Adipocyte (in vitro differentiated cells): ENCODE results near the gene RASGEF1B.

ENCODE experiments used
- DNase-seq: peaks from one replicate; pipeline ENCODE4 v3.0.0-alpha.2; 2015; ENCODE audit warnings: low read depth
- H3K27me3 ChIP-seq: replicated peaks from 2 replicates; pipeline ENCODE4 v1.7.0; 2013; ENCODE audit warnings: mild to moderate bottlenecking, low read length, moderate library complexity; ENCODE audit not compliant: control insufficient read depth, insufficient read depth
- H3K36me3 ChIP-seq: 2 replicates; pipeline ENCODE4 v1.7.0; 2013; ENCODE audit warnings: low read length, mild to moderate bottlenecking, moderate library complexity; ENCODE audit not compliant: control insufficient read depth, insufficient read depth, severe bottlenecking
- H3K4me1 ChIP-seq: 2 replicates; pipeline ENCODE4 v1.7.0; 2013; ENCODE audit warnings: mild to moderate bottlenecking, low read length, moderate library complexity; ENCODE audit not compliant: control insufficient read depth, insufficient read depth
- H3K4me3 ChIP-seq: 2 replicates; pipeline ENCODE4 v1.7.0; 2013; ENCODE audit warnings: mild to moderate bottlenecking, low read length, moderate library complexity
- H3K9ac ChIP-seq: 2 replicates; pipeline ENCODE4 v1.7.0; 2013; ENCODE audit warnings: mild to moderate bottlenecking, low read length, moderate library complexity
- H3K9me3 ChIP-seq: 2 replicates; pipeline ENCODE4 v1.7.0; 2013; ENCODE audit warnings: mild to moderate bottlenecking, low read length, moderate library complexity; ENCODE audit not compliant: control insufficient read depth

Gene RASGEF1B

GRCh38 chr4:81459228-81459627 is 12.5 kb downstream of the RASGEF1B start:
- H3K36me3 ChIP-seq: peaks cover 9% of the 10 kb centered on the region
- H3K4me1 ChIP-seq: no peaks in the 10 kb centered on the region
- no peaks in the 10 kb centered on the region for H3K27me3 ChIP-seq
- H3K4me3 ChIP-seq: no peak overlapping the region
- no peak overlapping the region for H3K9ac ChIP-seq
- DNase-seq: no peak
- H3K9me3 ChIP-seq: no peaks in the 10 kb centered on the region

GRCh38 chr4:81457921-81458520 is 13.7 kb downstream of the RASGEF1B start:
- Histone ChIP-seq H3K4me1 (no peaks in the 10 kb centered on the region), H3K27me3 (no peaks in the 10 kb centered on the region), H3K9me3 (no peaks in the 10 kb centered on the region), H3K36me3 (peaks cover 9% of the 10 kb centered on the region), H3K9ac (no peak overlapping the region), H3K4me3 (no peak overlapping the region)
- no peak for DNase-seq

GRCh38 chr4:81457345-81457744 is 14.4 kb downstream of the RASGEF1B start:
- no peaks in the 10 kb centered on the region for H3K9me3 ChIP-seq
- no peak overlapping the region for H3K4me3 ChIP-seq
- H3K9ac ChIP-seq: no peak overlapping the region
- peaks cover 9% of the 10 kb centered on the region for H3K36me3 ChIP-seq
- H3K4me1 ChIP-seq: peaks cover 3% of the 10 kb centered on the region
- no peak for DNase-seq
- H3K27me3 ChIP-seq: no peaks in the 10 kb centered on the region

- Histone ChIP-seq H3K9me3 (no peaks in the 10 kb centered on the region), H3K4me3 (no peak overlapping the region), H3K9ac (no peak overlapping the region), H3K4me1 (peaks cover 10% of the 10 kb centered on the region), H3K36me3 (peaks cover 9% of the 10 kb centered on the region), H3K27me3 (no peaks in the 10 kb centered on the region)
- no peak for DNase-seq
Measured at GRCh38 chr4:81455897-81456296, 15.8 kb downstream of the RASGEF1B start.

- H3K4me1 ChIP-seq: peaks cover 10% of the 10 kb centered on the region
- H3K4me3 ChIP-seq: no peak overlapping the region
- no peaks in the 10 kb centered on the region for H3K9me3 ChIP-seq
- H3K36me3 ChIP-seq: peaks cover 9% of the 10 kb centered on the region
- H3K27me3 ChIP-seq: no peaks in the 10 kb centered on the region
- no peak for DNase-seq
- no peak overlapping the region for H3K9ac ChIP-seq
Measured at GRCh38 chr4:81454948-81455347, 16.8 kb downstream of the RASGEF1B start.

GRCh38 chr4:81454499-81454898 is 17.2 kb downstream of the RASGEF1B start:
- Histone ChIP-seq H3K4me1 (peaks cover 10% of the 10 kb centered on the region), H3K9ac (no peak overlapping the region), H3K36me3 (peaks cover 9% of the 10 kb centered on the region), H3K27me3 (no peaks in the 10 kb centered on the region), H3K9me3 (no peaks in the 10 kb centered on the region), H3K4me3 (no peak overlapping the region)
- no peak for DNase-seq

GRCh38 chr4:81453024-81453423 is 18.7 kb downstream of the RASGEF1B start:
- Histone ChIP-seq H3K27me3 (no peaks in the 10 kb centered on the region), H3K9me3 (no peaks in the 10 kb centered on the region), H3K9ac (no peak overlapping the region), H3K36me3 (peaks cover 3% of the 10 kb centered on the region), H3K4me3 (no peak overlapping the region), H3K4me1 (peaks cover 10% of the 10 kb centered on the region)
- DNase-seq: no peak

- peaks cover 3% of the 10 kb centered on the region for H3K36me3 ChIP-seq
Measured at GRCh38 chr4:81452452-81453006, 19.2 kb downstream of the RASGEF1B start.

GRCh38 chr4:81449015-81449414 is 22.7 kb downstream of the RASGEF1B start:
- peaks cover 10% of the 10 kb centered on the region for H3K4me1 ChIP-seq
- no peak overlapping the region for H3K9ac ChIP-seq
- no peak for DNase-seq
- no peaks in the 10 kb centered on the region for H3K27me3 ChIP-seq
- peaks cover 3% of the 10 kb centered on the region for H3K36me3 ChIP-seq
- H3K4me3 ChIP-seq: no peak overlapping the region
- H3K9me3 ChIP-seq: peaks cover under 1% of the 10 kb centered on the region

More at GRCh38 chr4:81452452-81453006, 19.2 kb downstream of the RASGEF1B start:
- peaks cover 10% of the 10 kb centered on the region for H3K4me1 ChIP-seq
- H3K9ac ChIP-seq: no peak overlapping the region
- no peaks in the 10 kb centered on the region for H3K27me3 ChIP-seq
- peak; percentile 45 for DNase-seq
- H3K9me3 ChIP-seq: no peaks in the 10 kb centered on the region
- no peak overlapping the region for H3K4me3 ChIP-seq

GRCh38 chr4:81447566-81448229 is 24.0 kb downstream of the RASGEF1B start:
- peaks cover 3% of the 10 kb centered on the region for H3K9me3 ChIP-seq
- no peak overlapping the region for H3K9ac ChIP-seq
- H3K4me3 ChIP-seq: no peak overlapping the region
- H3K36me3 ChIP-seq: peaks cover 3% of the 10 kb centered on the region
- H3K4me1 ChIP-seq: peaks cover 10% of the 10 kb centered on the region
- H3K27me3 ChIP-seq: no peaks in the 10 kb centered on the region
- no peak for DNase-seq

- Histone ChIP-seq H3K27me3 (no peaks in the 10 kb centered on the region), H3K9ac (no peak overlapping the region), H3K4me3 (no peak overlapping the region), H3K4me1 (peaks cover 4% of the 10 kb centered on the region), H3K9me3 (peaks cover 3% of the 10 kb centered on the region), H3K36me3 (peaks cover 7% of the 10 kb centered on the region)
- no peak for DNase-seq
Measured at GRCh38 chr4:81446634-81447033, 25.1 kb downstream of the RASGEF1B start.
